GM12891 (cell line): ENCODE measurements around the gene GRAMD2B.

ENCODE experiments used
- PAX5 ChIP-seq: IDR thresholded peaks from 2 replicates; pipeline ENCODE4 v1.6.1; 2011; ENCODE audit warnings: low read length, moderate library complexity, mild to moderate bottlenecking; ENCODE audit not compliant: insufficient read depth, severe bottlenecking
- POLR2A ChIP-seq: IDR thresholded peaks from 2 replicates; pipeline ENCODE4 v1.6.1; 2011; ENCODE audit warnings: low read depth, low read length, control low read depth
- POLR2AphosphoS5 ChIP-seq: IDR thresholded peaks from 2 replicates; pipeline ENCODE4 v1.6.1; 2011; ENCODE audit warnings: low read depth, low read length, control low read depth
- SPI1 ChIP-seq: IDR thresholded peaks from 2 replicates; pipeline ENCODE4 v1.6.1; 2011; ENCODE audit warnings: low read depth, low read length, control low read depth
- TAF1 ChIP-seq: IDR thresholded peaks from 2 replicates; pipeline ENCODE4 v1.6.1; 2011; ENCODE audit warnings: low read depth, low read length, control low read depth

DNA sequence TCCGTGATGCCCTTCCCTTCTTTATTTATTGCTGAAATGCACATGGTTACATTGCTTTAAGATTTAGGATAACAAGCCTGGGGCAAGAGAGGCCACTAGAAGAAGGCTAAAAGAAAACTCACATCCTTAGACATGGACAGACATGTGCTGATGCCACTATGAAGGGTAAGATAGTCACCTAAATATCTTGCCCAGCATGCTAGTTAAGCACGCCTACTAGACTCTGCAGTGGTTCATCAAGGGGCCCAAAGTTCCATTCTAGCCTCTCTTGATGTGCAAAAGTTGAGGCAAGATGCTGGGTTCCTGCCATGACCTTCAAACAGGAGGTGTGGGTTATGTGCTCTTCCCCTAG lies 49.3 kb downstream of the GRAMD2B start:
- no peak for TF ChIP-seq POLR2A
- no peak for TF ChIP-seq TAF1
- no peak for TF ChIP-seq PAX5
- TF ChIP-seq POLR2AphosphoS5, result no peak
- TF ChIP-seq SPI1, result no peak
